Endodermal cell (in vitro differentiated cells): ENCODE results near the gene INTS1. TPM values are rescaled to one million over a fixed set of nuclear protein-coding genes. Genes with fewer than 3 reads are reported as not detected.
"Not testable (repeated sequence)": the region's sequence is repeated elsewhere in the genome, so short reads cannot be mapped to it uniquely, and the experiment has no call there.

Experiments
- DNase-seq: peaks from one replicate; pipeline ENCODE4 v3.0.0-alpha.2; 2017
- H3K27ac ChIP-seq: 2 replicates; pipeline ENCODE4 v1.5.1; 2013; ENCODE audit warnings: mild to moderate bottlenecking, low read depth, low read length, moderate library complexity
- H3K27me3 ChIP-seq: 2 replicates; pipeline ENCODE4 v1.6.1; 2013; ENCODE audit warnings: mild to moderate bottlenecking, low read length, moderate library complexity; ENCODE audit not compliant: insufficient read depth, control insufficient read depth, poor library complexity, severe bottlenecking
- H3K36me3 ChIP-seq: 2 replicates; pipeline ENCODE4 v1.7.0; 2013; ENCODE audit warnings: mild to moderate bottlenecking, low read length, moderate library complexity; ENCODE audit not compliant: control insufficient read depth, insufficient read depth
- H3K4me1 ChIP-seq: one replicate; pipeline ENCODE4 v1.7.0; 2013; ENCODE audit warnings: low read length; ENCODE audit not compliant: control insufficient read depth, insufficient read depth
- H3K4me3 ChIP-seq: 2 replicates; pipeline ENCODE4 v1.5.1; 2013; ENCODE audit warnings: mild to moderate bottlenecking, low read length, moderate library complexity
- H3K9ac ChIP-seq: 2 replicates; pipeline ENCODE4 v1.6.1; 2013; ENCODE audit warnings: mild to moderate bottlenecking, low read length, moderate library complexity; ENCODE audit not compliant: poor library complexity, severe bottlenecking; ENCODE audit errors: extremely low read depth
- H3K9me3 ChIP-seq: 2 replicates; pipeline ENCODE4 v1.6.1; 2013; ENCODE audit warnings: mild to moderate bottlenecking, low read length, moderate library complexity; ENCODE audit not compliant: control insufficient read depth
- H3K27ac Mint-ChIP-seq: 2 replicates; pipeline ENCODE4 v1.8.0; 2020; ENCODE audit warnings: mixed read lengths
- H3K27me3 Mint-ChIP-seq: 2 replicates; pipeline ENCODE4 v1.8.0; 2021; ENCODE audit warnings: mild to moderate bottlenecking, mixed read lengths; ENCODE audit not compliant: insufficient read depth
- H3K36me3 Mint-ChIP-seq: 2 replicates; pipeline ENCODE4 v1.8.0; 2020; ENCODE audit warnings: low read depth, mixed read lengths
- H3K4me1 Mint-ChIP-seq: 2 replicates; pipeline ENCODE4 v1.8.0; 2020; ENCODE audit warnings: mixed read lengths
- H3K4me3 Mint-ChIP-seq: 2 replicates; pipeline ENCODE4 v1.8.0; 2020; ENCODE audit warnings: mild to moderate bottlenecking, moderate library complexity, mixed read lengths
- H3K9me3 Mint-ChIP-seq: 2 replicates; pipeline ENCODE4 v1.8.0; 2020; ENCODE audit warnings: mild to moderate bottlenecking, mixed read lengths
- CTCF ChIP-seq: fragments of 200-600 bp; sonication (generic); conservative IDR thresholded peaks from 2 replicates; pipeline ENCODE4 v1.5.0; 2021; ENCODE audit warnings: antibody characterized with exemption, mild to moderate bottlenecking
- WGBS, 2 experiments: methylation state at CpG; one replicate each; pipeline versions ENCODE4 v1.1.5 to v1.1.7; 2013; ENCODE audit warnings: missing lambda C conversion rate in 2 of 2, mixed read lengths in 1 of 2; ENCODE audit not compliant: insufficient coverage in 1 of 2, insufficient read length in 1 of 2; 5-methylcytosine and 5-hydroxymethylcytosine counted together
- total RNA-seq, 2 donors: library from RNA; stranded (reverse); fragmentation: NEBNext Ultra II Directional in 1 of 2; extraction: Animal tissue kit (Norgen Biotek cat#: 25700) in 1 of 2; gene quantifications; 2 replicates in 1 of 2; 3 replicates in 1 of 2; pipeline ENCODE4 v1.2.1, GENCODE V29; 2021

The INTS1 gene
- total RNA-seq, 2 donors from 2014 or later = 145 to 178 TPM

- 93 to 94% methylated on average over 22 to 24 of the region's 24 CpGs for WGBS, 2 experiments
- DNase-seq = no peak
- H3K27ac Mint-ChIP-seq = no peak overlapping the region
Measured at GRCh38 chr7:1444925-1445322, 59.3 kb downstream of the INTS1 start.

GRCh38 chr7:1444214-1444924 lies 59.8 kb downstream of the INTS1 start:
- no peaks in the 10 kb centered on the region for H3K36me3 Mint-ChIP-seq
- H3K4me3 ChIP-seq = no peak overlapping the region
- no peak overlapping the region for H3K27ac Mint-ChIP-seq
- no peaks in the 10 kb centered on the region for H3K9me3 ChIP-seq
- no peaks in the 10 kb centered on the region for H3K4me1 Mint-ChIP-seq
- H3K27ac ChIP-seq = no peak overlapping the region
- no peak for DNase-seq
- H3K4me1 ChIP-seq = no peaks in the 10 kb centered on the region
- H3K4me3 Mint-ChIP-seq = no peak overlapping the region
- TF ChIP-seq CTCF = no peak
- H3K9me3 Mint-ChIP-seq = no peaks in the 10 kb centered on the region
- no peaks in the 10 kb centered on the region for H3K36me3 ChIP-seq
- no peak overlapping the region for H3K9ac ChIP-seq
- no peaks in the 10 kb centered on the region for H3K27me3 Mint-ChIP-seq
- WGBS, 2 experiments = 93 to 94% methylated on average over 9 to 45 of the region's 45 CpGs
- no peaks in the 10 kb centered on the region for H3K27me3 ChIP-seq

More at GRCh38 chr7:1444925-1445322, 59.3 kb downstream of the INTS1 start:
- Histone ChIP-seq H3K4me1 (no peaks in the 10 kb centered on the region), H3K36me3 (no peaks in the 10 kb centered on the region), H3K27ac (no peak overlapping the region), H3K4me3 (no peak overlapping the region), H3K9ac (no peak overlapping the region), H3K9me3 (no peaks in the 10 kb centered on the region), H3K27me3 (no peaks in the 10 kb centered on the region)
- Mint-ChIP-seq H3K4me1 (no peaks in the 10 kb centered on the region), H3K27me3 (no peaks in the 10 kb centered on the region), H3K36me3 (no peaks in the 10 kb centered on the region), H3K9me3 (no peaks in the 10 kb centered on the region), H3K4me3 (no peak overlapping the region)
- TF ChIP-seq CTCF = no peak

GRCh38 chr7:1443587-1444200 lies 60.5 kb downstream of the INTS1 start:
- not testable (repeated sequence) for H3K4me1 Mint-ChIP-seq, H3K4me3 ChIP-seq, H3K27me3 Mint-ChIP-seq, H3K36me3 Mint-ChIP-seq, H3K4me3 Mint-ChIP-seq, H3K27me3 ChIP-seq, H3K27ac Mint-ChIP-seq, H3K4me1 ChIP-seq, DNase-seq, H3K27ac ChIP-seq, H3K9me3 Mint-ChIP-seq, H3K9ac ChIP-seq, H3K36me3 ChIP-seq, H3K9me3 ChIP-seq
- 90 to 99% methylated on average over 9 to 14 of the region's 42 CpGs for WGBS, 2 experiments
